Central memory CD8-positive, alpha-beta T cell (primary cell): Measurements from ENCODE around the gene RBM47.
"Not testable (repeated sequence)": the region's sequence is repeated elsewhere in the genome, so short reads cannot be mapped to it uniquely, and the experiment has no call there.

Source experiments
- ATAC-seq: fragments of 150-1000 bp; cut with Tn5 transposase; replicated peaks from 2 replicates; pipeline ENCODE4 v1.10.0; 2022; ENCODE audit warnings: mild to moderate bottlenecking, moderate FRiP score, moderate number of reproducible peaks; ENCODE audit not compliant: poor library complexity, severe bottlenecking; ENCODE audit errors: extremely low read depth
- DNase-seq, 2 donors: peaks; one replicate each; pipeline ENCODE4 v3.0.0; 2021; ENCODE audit warnings: low spot score in 2 of 2
- H3K27ac Mint-ChIP-seq: one replicate; pipeline ENCODE4 v1.8.0; 2022; ENCODE audit warnings: low read depth, mild to moderate bottlenecking, moderate library complexity, mixed read lengths
- H3K27me3 Mint-ChIP-seq: one replicate; pipeline ENCODE4 v1.8.0; 2022; ENCODE audit warnings: mixed read lengths
- H3K36me3 Mint-ChIP-seq: one replicate; pipeline ENCODE4 v1.8.0; 2022; ENCODE audit warnings: mild to moderate bottlenecking, moderate library complexity, mixed read lengths; ENCODE audit not compliant: insufficient read depth
- H3K4me1 Mint-ChIP-seq: one replicate; pipeline ENCODE4 v1.8.0; 2022; ENCODE audit warnings: mixed read lengths
- H3K4me3 Mint-ChIP-seq: one replicate; pipeline ENCODE4 v1.8.0; 2022; ENCODE audit warnings: mild to moderate bottlenecking, moderate library complexity, mixed read lengths
- H3K9me3 Mint-ChIP-seq: one replicate; pipeline ENCODE4 v1.8.0; 2022; ENCODE audit warnings: mixed read lengths

The RBM47 gene

DNA sequence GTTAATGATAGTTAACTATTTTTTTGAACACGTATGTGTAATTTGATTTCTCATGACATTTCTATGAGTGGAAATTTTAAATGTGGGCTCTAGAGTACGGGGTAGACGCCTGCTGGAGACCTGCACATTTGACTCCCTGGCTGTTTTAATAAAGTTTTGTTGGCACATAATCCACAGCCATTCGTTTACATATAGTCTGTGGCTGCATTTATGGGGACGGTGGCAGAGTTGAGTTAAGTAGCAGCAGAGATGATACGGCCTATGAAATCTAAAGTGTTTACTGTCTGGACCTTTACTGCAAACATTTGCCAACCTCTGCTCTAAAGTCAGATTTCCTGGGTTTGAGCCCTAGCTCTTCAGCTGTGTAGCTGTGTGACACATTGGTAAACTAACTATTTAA, 175.8 kb downstream of the RBM47 start:
- Mint-ChIP-seq H3K9me3 (no peaks in the 10 kb centered on the region), H3K4me3 (no peak overlapping the region), H3K27me3 (no peaks in the 10 kb centered on the region), H3K27ac (no peak overlapping the region), H3K36me3 (no peaks in the 10 kb centered on the region), H3K4me1 (peaks cover 10% of the 10 kb centered on the region)
- DNase-seq (no peak), ATAC-seq (no peak)

DNA sequence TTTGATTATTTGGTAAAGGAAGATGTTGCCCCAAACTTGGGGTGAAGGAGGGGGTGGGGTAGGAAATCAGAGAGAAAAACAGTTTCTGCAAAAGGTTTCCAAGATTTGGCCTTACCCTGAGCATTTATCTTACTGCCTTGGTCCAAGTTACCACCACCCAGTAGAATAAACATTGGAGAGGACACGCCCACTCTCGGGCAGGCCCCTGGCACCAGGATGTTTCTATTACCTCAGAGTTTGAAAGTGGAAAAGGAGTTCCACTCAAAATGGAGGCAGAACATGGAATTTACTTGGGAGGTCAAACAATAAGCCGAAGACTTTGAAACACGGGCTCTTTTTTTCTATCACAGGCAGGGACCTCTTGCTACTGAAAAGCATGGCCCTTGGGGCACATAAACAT, 180.8 kb downstream of the RBM47 start:
- H3K27ac Mint-ChIP-seq, result no peak overlapping the region
- H3K9me3 Mint-ChIP-seq, result no peaks in the 10 kb centered on the region
- no peaks in the 10 kb centered on the region for H3K27me3 Mint-ChIP-seq
- no peak for DNase-seq
- peaks cover 10% of the 10 kb centered on the region for H3K4me1 Mint-ChIP-seq
- H3K4me3 Mint-ChIP-seq, result no peak overlapping the region
- no peak for ATAC-seq
- H3K36me3 Mint-ChIP-seq, result no peaks in the 10 kb centered on the region

DNA sequence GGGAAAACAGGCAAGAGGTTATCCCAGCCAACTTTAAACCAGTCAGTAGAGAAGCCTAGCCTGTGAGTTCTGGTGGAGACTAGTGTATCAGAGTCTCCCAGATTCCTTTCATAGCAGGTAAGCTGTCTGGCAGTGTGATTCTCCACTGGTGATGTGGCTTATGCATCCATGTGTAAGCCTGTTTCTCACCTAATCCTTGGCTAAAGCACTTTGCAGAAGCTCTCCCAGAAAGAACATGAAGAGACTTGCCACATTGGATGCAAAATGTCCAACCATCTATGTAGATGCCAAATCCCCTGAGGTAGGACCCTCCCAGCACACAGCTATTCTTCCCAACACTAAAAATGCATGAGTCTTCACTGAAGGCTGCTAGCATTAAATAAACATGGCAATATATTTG, 182.8 kb downstream of the RBM47 start:
- DNase-seq, result no peak
- Mint-ChIP-seq H3K27ac (no peak overlapping the region), H3K27me3 (peaks cover 7% of the 10 kb centered on the region), H3K9me3 (no peaks in the 10 kb centered on the region), H3K4me1 (peaks cover 5% of the 10 kb centered on the region), H3K36me3 (no peaks in the 10 kb centered on the region), H3K4me3 (no peak overlapping the region)
- no peak for ATAC-seq

DNA sequence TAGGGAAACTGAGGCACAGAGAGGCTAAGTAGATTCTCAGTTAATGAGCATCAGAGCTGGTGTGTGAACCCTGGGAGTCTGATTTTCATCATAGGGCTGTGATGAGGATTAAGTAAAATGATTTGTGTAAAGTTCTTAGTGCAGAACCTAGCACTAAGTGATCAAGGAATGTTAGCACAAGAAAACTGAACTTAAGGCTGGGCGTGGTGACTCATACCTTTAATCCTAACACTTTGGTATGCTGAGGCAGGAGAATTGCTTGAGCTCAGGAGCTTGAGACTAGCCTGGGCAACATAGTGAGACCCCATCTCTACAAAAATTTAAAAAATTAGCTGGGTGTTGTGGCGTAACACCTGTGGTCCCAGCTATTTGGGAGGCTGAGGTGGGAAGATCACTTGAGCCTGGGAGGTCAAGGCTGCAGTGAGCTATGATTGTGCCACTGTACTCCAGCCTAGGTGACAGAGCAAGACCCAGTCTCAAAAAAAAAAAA, 183.4 kb downstream of the RBM47 start:
- not testable (repeated sequence) for H3K4me1 Mint-ChIP-seq, ATAC-seq, H3K9me3 Mint-ChIP-seq, H3K27ac Mint-ChIP-seq, H3K36me3 Mint-ChIP-seq, H3K4me3 Mint-ChIP-seq, DNase-seq
- H3K27me3 Mint-ChIP-seq, result peaks cover 11% of the 10 kb centered on the region

DNA sequence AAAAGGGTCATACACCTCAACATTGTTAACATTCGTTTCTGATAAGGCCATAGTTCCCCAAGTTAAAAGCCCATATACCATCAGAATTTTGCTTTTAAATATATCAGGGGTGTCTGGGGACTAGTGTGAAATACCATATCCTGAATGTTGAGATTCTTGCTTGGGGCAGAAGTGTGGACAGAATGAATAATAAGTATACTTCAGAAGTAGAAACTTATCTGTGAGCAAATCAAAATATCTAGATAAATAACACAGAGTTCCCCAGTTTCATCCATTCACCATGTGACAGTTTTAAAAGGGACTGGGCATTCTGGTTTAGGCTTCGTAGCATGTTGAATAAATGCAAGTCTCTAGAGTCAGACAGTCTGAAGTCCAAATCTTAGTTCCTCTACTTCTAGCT, 184.0 kb downstream of the RBM47 start:
- Mint-ChIP-seq H3K4me1 (no peaks in the 10 kb centered on the region), H3K27ac (no peak overlapping the region), H3K4me3 (no peak overlapping the region), H3K9me3 (no peaks in the 10 kb centered on the region), H3K36me3 (no peaks in the 10 kb centered on the region), H3K27me3 (peaks cover 11% of the 10 kb centered on the region)
- DNase-seq, result no peak
- ATAC-seq, result no peak

DNA sequence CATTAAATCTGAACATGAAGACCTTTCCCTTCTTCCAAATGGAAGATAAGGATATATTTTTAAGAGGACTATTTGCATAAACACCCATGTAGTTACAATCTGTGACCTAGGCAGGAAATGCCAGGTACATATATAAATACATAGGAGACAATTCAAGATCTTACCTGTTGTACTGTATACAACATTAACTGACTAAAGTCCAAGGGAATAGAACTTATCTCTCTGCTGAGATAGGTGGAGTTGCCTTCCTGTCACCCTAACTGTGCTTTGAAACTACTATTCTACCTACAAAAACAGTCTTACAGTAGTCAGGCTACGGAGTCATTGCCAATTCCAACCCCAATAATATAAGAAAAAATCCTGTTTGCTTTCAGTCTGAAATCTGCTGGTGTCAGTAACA, 188.2 kb downstream of the RBM47 start:
- Mint-ChIP-seq H3K4me1 (no peaks in the 10 kb centered on the region), H3K4me3 (no peak overlapping the region), H3K9me3 (no peaks in the 10 kb centered on the region), H3K36me3 (peaks cover 2% of the 10 kb centered on the region), H3K27ac (no peak overlapping the region), H3K27me3 (peaks cover 11% of the 10 kb centered on the region)
- ATAC-seq (no peak), DNase-seq (no peak)

DNA sequence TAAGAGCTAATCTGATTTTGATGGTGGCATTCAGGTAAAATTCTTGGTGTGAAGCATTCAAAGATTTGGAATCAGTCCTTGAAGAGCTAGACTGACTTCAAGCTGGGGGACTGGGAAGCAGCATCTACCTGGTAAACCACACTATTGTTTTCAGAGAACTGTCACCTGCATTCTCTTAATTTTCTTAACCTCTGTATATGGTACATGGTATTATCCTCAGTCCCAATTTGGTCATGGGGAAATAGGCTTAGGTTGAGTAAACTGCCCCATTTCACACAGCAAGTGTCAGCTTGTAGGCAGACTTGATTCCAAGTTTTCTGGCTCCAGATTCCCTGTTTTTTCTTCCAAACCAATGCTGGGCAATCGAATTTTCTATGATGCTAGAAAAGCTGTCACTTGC, 190.1 kb downstream of the RBM47 start:
- no peaks in the 10 kb centered on the region for H3K4me1 Mint-ChIP-seq

DNA sequence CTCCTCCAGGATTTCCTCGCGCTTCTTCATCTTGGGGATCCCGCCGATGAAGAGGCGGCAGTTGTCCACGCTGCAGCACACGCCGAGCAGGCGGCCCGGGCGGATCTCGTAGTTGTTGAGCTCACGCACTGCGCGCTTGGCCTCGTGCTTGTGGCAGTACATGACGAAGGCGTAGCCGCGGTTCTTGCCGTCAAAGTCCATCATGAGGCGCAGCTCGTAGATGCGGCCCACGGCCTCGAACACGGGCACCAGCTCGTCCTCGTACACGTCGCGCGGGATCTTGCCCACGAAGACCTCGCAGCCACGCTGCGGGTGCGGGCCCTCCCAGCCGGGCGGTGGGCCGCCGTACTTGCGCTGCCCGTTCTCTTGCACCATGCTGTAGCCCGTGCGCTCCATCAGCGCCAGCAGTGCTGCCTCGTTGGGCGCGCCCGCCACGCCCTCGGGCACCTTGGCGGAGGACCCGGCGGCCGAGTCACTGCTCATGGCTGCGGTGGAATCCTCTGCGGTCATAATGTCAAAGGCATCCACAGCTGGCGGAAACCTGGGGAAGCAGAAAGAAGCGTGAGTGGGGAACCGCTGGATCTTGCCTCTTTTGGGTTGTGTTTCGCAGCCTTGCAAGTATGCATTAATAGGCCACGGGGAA, 191.2 kb downstream of the RBM47 start:
- Mint-ChIP-seq H3K9me3 (no peaks in the 10 kb centered on the region), H3K4me3 (no peak overlapping the region), H3K27me3 (peaks cover 11% of the 10 kb centered on the region), H3K36me3 (peaks cover 5% of the 10 kb centered on the region), H3K27ac (no peak overlapping the region), H3K4me1 (peaks cover 3% of the 10 kb centered on the region)
- ATAC-seq, result no peak
- DNase-seq, result no peak

More for the DNA sequence above, 190.1 kb downstream of the RBM47 start:
- H3K36me3 Mint-ChIP-seq, result peaks cover 4% of the 10 kb centered on the region
- DNase-seq (no peak), ATAC-seq (no peak)
- no peak overlapping the region for H3K4me3 Mint-ChIP-seq
- no peaks in the 10 kb centered on the region for H3K9me3 Mint-ChIP-seq
- H3K27me3 Mint-ChIP-seq, result peaks cover 11% of the 10 kb centered on the region
- H3K27ac Mint-ChIP-seq, result no peak overlapping the region

DNA sequence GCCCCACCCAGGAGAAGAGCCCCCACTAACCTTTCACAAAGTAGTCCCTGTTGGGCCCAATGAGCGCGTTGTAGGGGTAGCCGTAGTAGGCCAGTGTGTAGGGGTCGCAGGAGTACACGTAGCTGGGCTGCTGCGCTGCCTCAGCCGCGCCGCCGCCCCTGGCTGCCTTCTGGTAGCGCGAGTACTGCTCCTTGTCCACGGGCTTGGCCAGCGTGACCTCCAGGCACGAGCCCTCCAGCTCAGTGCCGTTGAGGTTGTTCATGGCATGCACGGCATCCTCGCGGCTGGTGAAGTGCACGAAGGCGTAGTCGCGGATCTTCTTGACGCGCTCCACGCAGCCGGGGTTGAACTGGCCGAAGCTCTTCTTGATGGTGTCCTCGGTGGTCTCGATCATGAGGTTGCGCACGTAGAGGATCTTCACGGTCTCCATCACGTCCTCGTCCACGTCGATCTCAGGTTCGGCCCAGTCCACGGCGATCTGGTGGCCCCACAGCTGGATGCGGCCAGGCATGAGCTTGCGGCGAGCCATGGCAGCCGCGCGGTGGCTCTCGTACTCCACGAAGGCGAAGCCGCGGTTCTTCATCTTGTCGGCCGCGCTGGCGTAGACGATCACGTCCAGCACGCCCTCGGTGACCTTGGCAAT, 191.8 kb downstream of the RBM47 start:
- Mint-ChIP-seq H3K4me1 (peaks cover 6% of the 10 kb centered on the region), H3K36me3 (peaks cover 5% of the 10 kb centered on the region), H3K27ac (no peak overlapping the region), H3K27me3 (peaks cover 11% of the 10 kb centered on the region), H3K4me3 (no peak overlapping the region), H3K9me3 (no peaks in the 10 kb centered on the region)
- no peak for ATAC-seq
- DNase-seq, result no peak

DNA sequence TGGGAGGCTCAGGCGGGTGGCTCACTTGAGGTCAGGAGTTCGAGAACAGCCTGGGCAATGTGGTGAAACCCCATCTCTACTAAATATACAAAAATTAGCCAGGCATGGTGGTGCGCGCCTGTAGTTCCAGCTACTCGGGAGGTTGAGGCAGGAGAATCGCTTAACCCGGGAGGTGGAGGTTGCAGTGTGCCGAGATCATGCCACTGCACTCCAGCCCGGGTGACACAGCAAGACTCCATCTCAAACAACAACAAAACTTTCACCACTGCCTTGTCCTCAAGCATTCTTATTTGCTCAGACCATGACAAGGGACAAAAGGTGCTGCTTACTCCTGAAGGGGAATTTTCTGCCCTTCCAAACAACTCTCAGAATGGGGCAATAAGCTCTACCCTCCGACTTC, 194.4 kb downstream of the RBM47 start:
- H3K36me3 Mint-ChIP-seq, ATAC-seq, H3K9me3 Mint-ChIP-seq, H3K4me3 Mint-ChIP-seq, DNase-seq, H3K27me3 Mint-ChIP-seq, H3K27ac Mint-ChIP-seq, H3K4me1 Mint-ChIP-seq: not testable (repeated sequence)

DNA sequence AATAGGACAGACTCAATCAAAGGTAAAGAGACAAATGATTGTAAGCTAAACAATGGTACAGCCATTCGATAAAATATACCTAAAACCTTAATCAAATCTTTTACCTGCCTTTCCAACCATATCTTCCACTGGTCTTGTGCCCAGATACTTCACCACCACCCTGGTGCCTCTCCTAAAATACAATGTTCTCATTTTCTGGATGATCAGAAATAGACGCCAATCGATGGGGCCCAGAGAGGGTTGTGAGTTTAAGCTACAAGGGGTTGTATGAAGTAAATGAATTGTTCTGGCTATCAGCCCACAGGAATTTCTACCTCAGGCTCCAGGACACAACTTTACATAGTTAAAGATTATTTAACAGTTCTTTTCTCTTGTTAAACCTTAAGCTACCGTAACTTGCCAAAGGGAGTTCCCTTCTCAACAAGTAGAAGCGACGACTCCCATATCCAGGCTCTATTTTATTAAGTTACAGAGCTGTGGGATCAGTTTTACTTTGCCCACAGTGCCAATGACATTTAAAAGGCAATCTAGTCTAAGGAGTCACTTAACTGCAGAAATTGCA, 195.5 kb downstream of the RBM47 start:
- Mint-ChIP-seq H3K9me3 (no peaks in the 10 kb centered on the region), H3K27ac (no peak overlapping the region), H3K4me3 (no peak overlapping the region), H3K27me3 (no peaks in the 10 kb centered on the region), H3K36me3 (peaks cover 5% of the 10 kb centered on the region), H3K4me1 (peaks cover 6% of the 10 kb centered on the region)
- DNase-seq (no peak), ATAC-seq (no peak)

DNA sequence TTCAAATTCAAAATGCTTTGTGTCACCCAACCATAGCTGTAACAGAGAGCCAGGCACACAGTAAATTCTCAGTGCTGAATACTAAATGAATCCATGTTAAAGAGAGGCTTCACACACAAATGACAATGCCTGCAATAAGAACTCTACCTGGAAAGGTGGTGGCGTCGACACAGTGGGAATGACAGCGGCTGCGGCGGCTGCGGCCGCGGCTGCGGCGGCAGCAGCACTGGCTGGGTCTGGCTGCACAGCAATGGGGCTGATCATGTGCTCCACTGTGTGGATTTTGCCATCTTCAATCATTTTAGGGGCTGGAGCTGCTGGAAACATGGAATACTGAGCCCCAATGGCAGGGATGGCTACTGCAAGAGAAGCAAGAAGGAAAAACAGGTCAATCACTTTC, 197.2 kb downstream of the RBM47 start:
- H3K4me1 Mint-ChIP-seq, result peaks cover 6% of the 10 kb centered on the region
- H3K9me3 Mint-ChIP-seq, result no peaks in the 10 kb centered on the region
- peaks cover 4% of the 10 kb centered on the region for H3K36me3 Mint-ChIP-seq
- no peak for DNase-seq
- H3K27ac Mint-ChIP-seq, result no peak overlapping the region
- no peak overlapping the region for H3K4me3 Mint-ChIP-seq
- no peaks in the 10 kb centered on the region for H3K27me3 Mint-ChIP-seq
- no peak for ATAC-seq

DNA sequence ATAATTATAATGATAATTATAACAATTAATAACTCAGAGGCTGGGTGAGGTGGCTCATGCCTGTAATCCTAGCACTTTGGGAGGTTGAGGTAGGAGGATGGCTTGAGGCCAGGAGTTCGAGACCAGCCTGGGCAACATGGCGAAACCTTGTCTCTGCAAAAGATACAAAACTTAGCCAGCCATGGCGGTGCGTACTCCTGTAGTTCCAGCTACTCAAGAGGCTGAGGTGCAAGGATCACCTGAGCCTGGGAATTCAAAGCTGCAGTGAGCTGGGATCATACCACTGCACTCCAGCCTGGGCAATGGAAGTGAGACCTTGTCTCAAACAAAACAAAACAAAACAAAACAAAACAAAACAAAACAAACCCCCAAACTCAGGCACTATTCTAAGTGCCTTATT, 201.8 kb downstream of the RBM47 start:
- H3K9me3 Mint-ChIP-seq, result not testable (repeated sequence)

More for the DNA sequence above, 201.8 kb downstream of the RBM47 start:
- not testable (repeated sequence) for H3K4me3 Mint-ChIP-seq, H3K27ac Mint-ChIP-seq, H3K4me1 Mint-ChIP-seq, DNase-seq, ATAC-seq, H3K36me3 Mint-ChIP-seq
- peaks cover 19% of the 10 kb centered on the region for H3K27me3 Mint-ChIP-seq
